ENCODE measurements around the gene SELE. TPM values are rescaled to one million over a fixed set of nuclear protein-coding genes. Genes with fewer than 3 reads are reported as not detected.

Gene SELE
- total RNA-seq, 4 donors from 2014 or later: 0.09 to 0.20 TPM; not detected in 2

DNA sequence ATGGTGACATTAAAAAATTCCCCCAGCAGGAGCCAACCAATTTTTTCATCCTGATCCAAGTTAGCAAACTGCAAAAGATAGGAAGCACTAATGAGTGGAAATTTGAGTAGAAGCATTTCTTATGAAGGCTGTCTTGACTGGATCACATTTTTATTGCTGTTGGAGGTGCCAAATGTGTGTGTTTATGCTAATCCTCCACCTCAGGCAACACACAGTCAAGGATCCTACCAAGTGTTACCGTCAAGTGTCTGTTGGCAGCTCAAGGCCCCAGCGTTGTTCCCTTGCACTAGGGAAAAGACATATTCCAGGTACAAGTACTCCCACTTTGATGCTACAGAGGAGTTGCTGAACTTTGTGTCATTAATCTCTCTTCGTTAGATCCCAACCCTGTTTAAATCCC is 42.6 kb upstream of the SELE start:
- no peaks in the 10 kb centered on the region for H3K9me3 ChIP-seq
- in situ Hi-C loops (cut with MboI; ENCODE audit: low sequenced_read_pairs in 4 of 4): no loop called here
- H3K27me3 ChIP-seq: no peaks in the 10 kb centered on the region
- no peak overlapping the region for H3K4me3 ChIP-seq
- TF ChIP-seq, protein P1, sequence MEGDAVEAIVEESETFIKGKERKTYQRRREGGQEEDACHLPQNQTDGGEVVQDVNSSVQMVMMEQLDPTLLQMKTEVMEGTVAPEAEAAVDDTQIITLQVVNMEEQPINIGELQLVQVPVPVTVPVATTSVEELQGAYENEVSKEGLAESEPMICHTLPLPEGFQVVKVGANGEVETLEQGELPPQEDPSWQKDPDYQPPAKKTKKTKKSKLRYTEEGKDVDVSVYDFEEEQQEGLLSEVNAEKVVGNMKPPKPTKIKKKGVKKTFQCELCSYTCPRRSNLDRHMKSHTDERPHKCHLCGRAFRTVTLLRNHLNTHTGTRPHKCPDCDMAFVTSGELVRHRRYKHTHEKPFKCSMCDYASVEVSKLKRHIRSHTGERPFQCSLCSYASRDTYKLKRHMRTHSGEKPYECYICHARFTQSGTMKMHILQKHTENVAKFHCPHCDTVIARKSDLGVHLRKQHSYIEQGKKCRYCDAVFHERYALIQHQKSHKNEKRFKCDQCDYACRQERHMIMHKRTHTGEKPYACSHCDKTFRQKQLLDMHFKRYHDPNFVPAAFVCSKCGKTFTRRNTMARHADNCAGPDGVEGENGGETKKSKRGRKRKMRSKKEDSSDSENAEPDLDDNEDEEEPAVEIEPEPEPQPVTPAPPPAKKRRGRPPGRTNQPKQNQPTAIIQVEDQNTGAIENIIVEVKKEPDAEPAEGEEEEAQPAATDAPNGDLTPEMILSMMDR (IDR thresholded peaks at IDR 0.05 in 4 of 5, conservative IDR thresholded peaks at IDR 0.05 in 1 of 5): no peak
- intact Hi-C loops (cut with DNase I; ENCODE audit: low total_unique reads): no loop called here
- DNase-seq: no peak
- ATAC-seq: no peak
- no peaks in the 10 kb centered on the region for H3K4me1 ChIP-seq
- H3K36me3 ChIP-seq: no peaks in the 10 kb centered on the region
- no peak overlapping the region for H3K27ac ChIP-seq

DNA sequence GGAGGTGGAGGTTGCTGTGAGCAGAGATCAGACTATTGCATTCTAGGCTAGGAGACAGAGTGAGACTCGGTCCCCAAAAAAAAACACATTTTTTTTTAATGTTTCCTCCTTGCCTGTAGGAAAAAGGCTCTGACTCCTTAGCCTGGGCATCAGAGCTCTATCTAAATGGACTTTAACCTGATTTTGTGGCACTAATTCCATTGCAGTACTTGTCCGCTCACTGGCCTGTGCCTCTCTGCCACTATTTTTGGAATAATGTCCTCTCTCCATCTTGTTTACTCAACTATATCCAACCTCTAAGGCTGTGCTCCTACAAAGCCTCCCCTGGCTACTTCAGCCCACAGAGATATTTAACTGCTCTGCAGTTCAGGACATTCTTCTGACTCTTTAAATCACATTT is 34.3 kb upstream of the SELE start:
- H3K4me1 ChIP-seq: peaks cover 0 to under 1% of the 10 kb centered on the region in 2 donors
- no peaks in the 10 kb centered on the region for H3K27me3 ChIP-seq
- no peak overlapping the region for H3K27ac ChIP-seq
- ATAC-seq (no peak), DNase-seq (no peak)
- no peak overlapping the region for H3K4me3 ChIP-seq
- no peaks in the 10 kb centered on the region for H3K36me3 ChIP-seq
- in situ Hi-C loops (cut with MboI; ENCODE audit: low sequenced_read_pairs in 4 of 4): no loop called here
- no peaks in the 10 kb centered on the region for H3K9me3 ChIP-seq
- intact Hi-C loops (cut with DNase I; ENCODE audit: low total_unique reads): no loop called here
- TF ChIP-seq, protein P1 (IDR thresholded peaks at IDR 0.05 in 4 of 5, conservative IDR thresholded peaks at IDR 0.05 in 1 of 5): no peak
- no peak for TF ChIP-seq POLR2A (IDR thresholded peaks at IDR 0.05)

DNA sequence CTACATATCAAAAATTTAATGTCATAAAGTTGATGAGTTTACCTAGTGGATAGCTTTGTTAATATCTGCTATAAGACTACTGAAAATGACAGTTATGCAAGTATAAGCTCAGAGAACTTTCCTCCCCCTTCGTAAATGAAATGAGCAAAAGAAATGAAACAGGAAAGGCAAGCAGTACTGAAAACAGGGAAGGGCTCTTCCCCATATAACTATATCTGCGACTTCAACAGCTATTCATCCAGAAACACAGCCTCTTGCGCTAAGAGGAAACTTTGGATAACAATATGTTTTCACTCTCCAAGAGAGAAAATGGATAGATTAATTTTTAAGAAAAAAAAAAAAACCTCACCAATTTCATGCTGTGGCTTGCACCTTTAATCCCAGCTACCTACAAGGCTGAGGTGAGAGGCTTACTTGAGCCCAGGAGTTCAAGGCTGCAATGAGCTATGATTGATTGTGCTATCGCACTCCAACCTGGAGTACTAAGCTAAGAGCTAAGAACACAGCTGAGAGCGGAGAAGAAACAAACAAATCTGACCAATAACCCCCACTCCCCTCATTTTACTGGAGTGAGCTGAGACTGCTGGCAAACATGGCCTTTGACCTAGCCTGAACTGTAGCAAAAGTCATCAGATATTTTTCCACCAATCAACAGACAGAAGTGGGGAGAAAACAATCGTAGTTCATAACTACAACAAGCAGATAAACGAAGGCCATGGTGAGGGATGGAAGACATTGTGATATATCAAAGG is 31.9 kb upstream of the SELE start:
- DNase-seq (no peak), ATAC-seq (no peak)
- in situ Hi-C loops (cut with MboI; ENCODE audit: low sequenced_read_pairs in 4 of 4) (no loop called here), intact Hi-C loops (cut with DNase I; ENCODE audit: low total_unique reads) (no loop called here)
- TF ChIP-seq POLR2A (IDR thresholded peaks at IDR 0.05): no peak
- TF ChIP-seq, protein P1 (IDR thresholded peaks at IDR 0.05 in 4 of 5, conservative IDR thresholded peaks at IDR 0.05 in 1 of 5): no peak
- no peaks in the 10 kb centered on the region for H3K9me3 ChIP-seq
- no peak overlapping the region for H3K4me3 ChIP-seq
- H3K27ac ChIP-seq: no peak overlapping the region
- H3K36me3 ChIP-seq: no peaks in the 10 kb centered on the region
- peaks cover 0 to 5% of the 10 kb centered on the region in 2 donors for H3K4me1 ChIP-seq
- no peaks in the 10 kb centered on the region for H3K27me3 ChIP-seq

DNA sequence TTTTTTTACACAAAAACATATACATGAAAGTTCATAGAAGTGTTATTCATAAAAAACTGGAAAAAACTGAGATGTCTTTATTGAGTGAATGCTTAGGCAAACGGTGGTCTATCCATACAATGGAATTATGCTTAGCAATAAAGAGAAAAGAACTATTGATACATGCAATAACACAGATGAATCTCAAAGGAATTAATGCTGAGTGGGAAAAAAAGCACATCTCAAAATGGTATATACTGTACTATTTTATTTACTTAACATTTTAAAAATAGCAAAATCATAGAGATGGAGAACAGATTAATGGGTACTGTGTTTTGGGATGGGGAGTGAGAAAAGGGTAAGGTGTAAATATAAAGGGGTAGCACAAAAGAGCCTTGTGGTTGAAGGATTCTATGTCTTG is 31.0 kb upstream of the SELE start:
- no peak overlapping the region for H3K4me3 ChIP-seq
- H3K27me3 ChIP-seq: no peaks in the 10 kb centered on the region
- no peak for TF ChIP-seq POLR2A (IDR thresholded peaks at IDR 0.05)
- TF ChIP-seq, protein P1 (IDR thresholded peaks at IDR 0.05 in 4 of 5, conservative IDR thresholded peaks at IDR 0.05 in 1 of 5): no peak
- H3K36me3 ChIP-seq: no peaks in the 10 kb centered on the region
- H3K4me1 ChIP-seq: peaks cover 0 to 5% of the 10 kb centered on the region in 2 donors
- intact Hi-C loops (cut with DNase I; ENCODE audit: low total_unique reads): no loop called here
- no peaks in the 10 kb centered on the region for H3K9me3 ChIP-seq
- ATAC-seq: no peak
- DNase-seq: no peak
- in situ Hi-C loops (cut with MboI; ENCODE audit: low sequenced_read_pairs in 4 of 4): no loop called here
- no peak overlapping the region for H3K27ac ChIP-seq

DNA sequence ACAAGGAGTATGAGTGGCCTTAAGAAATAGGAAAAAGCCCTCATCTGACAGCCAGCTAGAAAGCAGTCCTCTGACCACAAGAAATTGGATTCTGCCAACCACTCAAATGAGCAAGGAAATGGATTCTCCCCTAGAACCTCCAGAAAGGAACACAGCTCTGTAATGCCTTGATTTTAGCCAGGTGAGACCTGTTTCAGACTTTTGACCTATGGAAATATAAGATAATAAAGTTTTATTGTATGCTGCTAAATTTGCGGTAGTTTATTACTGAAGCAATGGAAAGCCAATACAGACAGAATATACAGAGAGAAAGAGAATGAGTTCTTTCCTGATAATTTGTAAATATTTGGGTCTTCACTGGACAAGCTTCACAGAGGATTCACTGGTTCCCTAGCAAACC is 28.8 kb upstream of the SELE start:
- Histone ChIP-seq H3K36me3 (no peaks in the 10 kb centered on the region), H3K27me3 (no peaks in the 10 kb centered on the region), H3K9me3 (no peaks in the 10 kb centered on the region), H3K27ac (no peak overlapping the region), H3K4me3 (no peak overlapping the region), H3K4me1 (peaks cover 0 to 5% of the 10 kb centered on the region in 2 donors)
- in situ Hi-C loops (cut with MboI; ENCODE audit: low sequenced_read_pairs in 4 of 4): no loop called here
- intact Hi-C loops (cut with DNase I; ENCODE audit: low total_unique reads): no loop called here
- ATAC-seq: no peak
- no peak for DNase-seq
- TF ChIP-seq, protein P1 (IDR thresholded peaks at IDR 0.05 in 4 of 5, conservative IDR thresholded peaks at IDR 0.05 in 1 of 5): no peak
